Left ventricle myocardium superior (tissue), 1 donor: ENCODE results near the gene TSPAN5. TPM values are rescaled to one million over a fixed set of nuclear protein-coding genes. Genes with fewer than 3 reads are reported as not detected.
A peak's percentile ranks its signal among the peaks of the same experiment; 100 is the strongest.

ENCODE experiments used
- ATAC-seq: fragments of 200-7000 bp; cut with Tn5 transposase; one replicate; pipeline ENCODE4 v1.9.1; 2020; ENCODE audit warnings: mild to moderate bottlenecking, moderate library complexity
- DNase-seq: peaks from one replicate; pipeline ENCODE4 v3.0.0-alpha.2; 2020
- intact Hi-C: fragments of 100-400 bp; cut with micrococcal nuclease; formaldehyde crosslinking; loops from one replicate; pipeline ENCODE4 v1.11.0; 2022
- total RNA-seq: library from RNA; stranded (reverse); fragmentation: NEBNext Ultra II Directional; extraction: Animal tissue kit (Norgen Biotek cat#: 25700); gene quantifications from one replicate; pipeline ENCODE4 v1.2.1, GENCODE V29; 2021
- donor health status: DM: no; HTN: yes; CAD: no; lungs with severe emphysema.

Gene TSPAN5
- total RNA-seq, 1 donor from 2014 or later, result 3.7 TPM

- ATAC-seq (no peak), DNase-seq (no peak)
- intact Hi-C loops, result no loop called here
Measured at GRCh38 chr4:98625920-98626319, 32.5 kb downstream of the TSPAN5 start.

DNA sequence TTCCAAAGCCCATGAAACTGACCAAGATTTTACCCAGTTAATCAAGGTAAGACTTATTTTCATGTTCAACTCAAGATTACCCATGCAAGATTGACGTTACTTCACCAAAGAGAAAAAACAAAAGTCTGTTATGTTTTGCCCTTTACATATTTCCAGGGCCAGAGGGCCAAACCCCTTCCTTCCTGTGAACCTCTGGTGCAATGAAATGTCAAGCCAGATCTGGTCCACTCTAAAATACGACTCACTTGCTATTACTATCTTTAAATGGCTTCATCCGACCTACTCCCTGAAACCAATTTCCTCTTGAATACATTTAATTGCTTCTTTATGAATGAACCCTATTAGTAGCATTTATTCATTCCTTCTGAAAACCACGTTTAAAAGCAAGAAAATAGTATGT, 33.0 kb downstream of the TSPAN5 start:
- intact Hi-C loops, result no loop called here
- ATAC-seq (no peak), DNase-seq (no peak)

- intact Hi-C loops, result no loop called here
- no peak for DNase-seq
- no peak for ATAC-seq
Measured at GRCh38 chr4:98624642-98625041, 33.8 kb downstream of the TSPAN5 start.

DNA sequence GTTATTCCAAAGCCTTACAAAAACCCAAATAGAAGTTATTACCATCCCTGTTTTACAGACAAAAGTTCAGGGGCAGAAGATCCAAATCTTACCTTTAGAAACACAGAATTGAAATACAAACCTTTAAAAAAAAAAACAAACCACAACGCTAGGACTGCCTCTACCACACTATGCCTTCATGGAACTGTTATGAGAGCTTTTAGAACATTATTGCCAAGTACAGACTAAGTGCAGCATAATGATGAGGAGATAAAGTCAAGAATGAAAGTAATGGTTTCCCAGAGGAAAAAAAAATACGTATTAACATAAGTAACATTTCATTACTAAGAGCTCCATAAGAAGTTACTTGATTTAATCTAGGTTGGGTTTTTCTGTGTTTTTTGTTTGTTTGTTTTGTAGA, 34.3 kb downstream of the TSPAN5 start:
- DNase-seq (no peak), ATAC-seq (no peak)
- intact Hi-C loops, result no loop called here

GRCh38 chr4:98623126-98623802, 35.1 kb downstream of the TSPAN5 start:
- ATAC-seq (no peak), DNase-seq (no peak)
- intact Hi-C loops, result no loop called here

GRCh38 chr4:98620087-98620784, 38.2 kb downstream of the TSPAN5 start:
- DNase-seq, result no peak
- intact Hi-C loops, result no loop called here
- ATAC-seq, result no peak

DNA sequence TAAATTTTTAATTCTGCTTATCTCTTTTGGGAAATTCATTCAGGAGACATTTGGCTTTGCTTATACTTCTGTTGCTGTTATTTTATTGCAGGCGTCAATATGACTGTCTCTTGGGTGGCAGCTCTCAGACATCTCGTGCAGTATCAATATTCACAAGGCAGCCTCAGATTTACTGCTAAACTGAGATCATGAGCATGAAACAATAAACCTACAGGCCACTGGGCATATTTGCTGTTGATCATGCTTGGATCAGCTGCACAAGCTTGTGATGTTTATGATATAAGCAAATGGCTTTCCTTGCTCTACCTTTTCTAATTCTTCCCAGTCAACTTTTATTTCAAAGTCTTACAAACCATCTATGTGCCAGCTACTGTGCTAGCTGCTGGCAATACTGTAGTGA, 39.2 kb downstream of the TSPAN5 start:
- intact Hi-C loops, result no loop called here
- DNase-seq, result no peak
- no peak for ATAC-seq

DNA sequence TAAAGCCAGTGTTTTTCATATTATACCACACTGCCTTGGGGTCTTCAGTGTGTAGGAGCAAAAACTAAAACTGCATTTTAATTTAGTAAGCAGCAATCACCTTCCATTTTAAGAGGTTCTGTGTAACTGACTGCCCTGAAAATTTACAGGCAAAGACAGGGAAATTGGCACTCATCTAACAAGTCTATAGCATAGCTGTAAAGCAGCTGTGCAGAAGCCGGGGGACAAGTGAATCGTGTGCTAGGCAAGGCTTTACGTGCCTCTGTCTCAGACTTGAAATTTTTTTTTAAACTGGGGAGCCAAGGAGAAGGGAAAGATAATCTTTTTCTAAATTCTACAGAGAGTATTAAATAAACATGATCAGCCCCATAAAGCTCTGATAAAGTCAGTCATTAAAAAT, 39.7 kb downstream of the TSPAN5 start:
- ATAC-seq, result no peak
- intact Hi-C loops, result no loop called here
- no peak for DNase-seq

- no peak for DNase-seq
- intact Hi-C loops, result no loop called here
- ATAC-seq, result peak; percentile 42
Measured at GRCh38 chr4:98617358-98618047, 40.9 kb downstream of the TSPAN5 start.

DNA sequence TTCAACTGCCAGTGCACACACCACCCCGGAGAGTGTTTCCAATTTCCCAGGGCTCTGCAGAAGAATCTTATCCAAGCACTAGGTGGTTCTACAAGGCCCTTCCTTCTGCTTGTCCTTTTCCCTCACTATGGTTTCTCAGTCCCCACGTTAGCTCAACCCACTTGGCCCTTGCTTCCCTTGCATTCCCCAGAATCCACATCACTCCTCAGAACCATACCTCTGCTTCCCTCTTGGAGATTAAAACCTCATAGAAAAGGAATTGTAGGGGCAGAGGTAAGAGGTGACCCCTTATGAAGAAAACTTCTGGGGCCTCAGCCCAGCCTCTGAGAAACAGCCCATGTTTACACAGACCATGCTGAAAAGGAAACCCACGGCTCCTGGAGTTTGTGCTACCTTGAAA, 42.4 kb downstream of the TSPAN5 start:
- no peak for ATAC-seq
- intact Hi-C loops, result no loop called here
- DNase-seq, result no peak

GRCh38 chr4:98614662-98615061, 43.7 kb downstream of the TSPAN5 start:
- intact Hi-C loops, result no loop called here
- no peak for DNase-seq
- ATAC-seq, result no peak

- intact Hi-C loops, result no loop called here
- DNase-seq (no peak), ATAC-seq (no peak)
Measured at GRCh38 chr4:98614094-98614493, 44.3 kb downstream of the TSPAN5 start.

GRCh38 chr4:98613453-98614075, 44.8 kb downstream of the TSPAN5 start:
- intact Hi-C loops, result no loop called here
- DNase-seq (no peak), ATAC-seq (no peak)

DNA sequence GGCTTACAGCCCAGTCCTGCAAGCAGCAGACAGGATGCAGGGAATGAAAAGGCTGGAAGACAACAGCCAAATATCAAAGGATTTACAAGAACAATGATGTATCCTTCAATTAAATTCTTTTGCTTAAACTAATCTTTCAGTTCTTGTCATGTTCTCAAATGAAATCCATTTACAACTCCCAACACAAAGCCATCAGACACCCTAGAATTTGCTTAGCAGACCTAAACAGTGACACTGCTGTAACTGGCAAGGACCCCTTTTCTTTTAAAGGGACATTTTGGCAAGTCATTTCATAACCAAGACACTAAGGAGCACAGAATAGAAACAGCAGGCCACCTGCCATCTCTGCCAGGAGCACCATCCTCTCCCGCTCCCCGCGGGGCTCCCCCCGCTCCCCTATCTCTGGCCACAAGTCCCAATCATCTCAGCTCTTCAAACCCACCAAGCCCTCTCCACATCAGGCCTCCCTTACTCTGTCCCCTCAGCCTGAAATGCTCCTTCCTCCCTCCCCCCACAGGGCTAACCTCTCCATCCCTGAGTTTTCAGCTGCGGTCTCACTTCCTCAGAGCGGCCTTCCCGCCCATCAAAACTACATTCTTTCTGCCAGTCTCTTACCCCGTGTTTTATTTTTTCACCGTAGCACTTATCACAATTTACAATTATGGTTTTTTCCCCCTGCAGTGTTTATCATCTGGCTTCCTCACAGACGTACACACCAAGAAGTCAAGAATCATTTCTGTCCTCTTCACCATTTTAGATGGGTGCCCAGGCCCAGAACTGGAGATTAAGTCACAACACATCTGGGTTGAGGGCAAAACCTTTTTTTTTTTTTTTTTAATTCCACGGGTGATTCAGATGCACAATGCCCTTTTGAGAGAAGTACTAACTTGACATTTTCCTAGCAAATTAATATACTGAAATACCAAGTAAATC, 45.8 kb downstream of the TSPAN5 start:
- no peak for ATAC-seq
- intact Hi-C loops, result no loop called here

DNA sequence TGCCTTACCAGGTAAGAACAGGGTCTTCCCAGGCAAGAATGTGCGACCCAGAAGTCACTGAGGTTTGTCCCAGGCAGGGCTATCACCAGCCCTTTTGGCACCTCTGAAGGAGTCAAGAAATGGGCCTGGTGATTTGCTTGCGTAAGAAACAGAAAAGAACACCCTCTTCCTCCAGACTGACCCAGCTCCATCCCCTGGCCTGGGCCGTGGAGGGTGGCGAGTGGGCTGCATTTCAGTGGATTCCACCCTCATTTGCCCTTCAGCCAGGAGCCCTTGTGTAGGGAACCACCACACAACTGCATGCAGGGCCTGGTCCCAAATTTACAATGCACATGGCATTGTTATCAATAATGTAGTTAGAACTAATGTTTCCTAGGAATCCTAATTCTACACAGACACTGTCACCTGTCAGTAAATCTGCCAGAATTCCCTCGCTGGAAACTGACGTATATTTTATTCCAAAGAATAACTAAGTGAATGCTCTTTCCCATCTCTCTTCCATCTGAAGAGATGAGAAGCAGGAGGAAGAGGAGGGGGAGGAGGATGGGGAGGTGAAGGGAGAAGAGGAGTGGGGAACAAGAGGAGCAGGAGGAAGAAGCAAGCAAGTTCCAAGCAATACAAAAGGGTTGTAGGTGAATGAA, 46.6 kb downstream of the TSPAN5 start:
- no peak for DNase-seq
- no peak for ATAC-seq
- intact Hi-C loops, result no loop called here

More for the DNA sequence above, 45.8 kb downstream of the TSPAN5 start:
- DNase-seq, result no peak

DNA sequence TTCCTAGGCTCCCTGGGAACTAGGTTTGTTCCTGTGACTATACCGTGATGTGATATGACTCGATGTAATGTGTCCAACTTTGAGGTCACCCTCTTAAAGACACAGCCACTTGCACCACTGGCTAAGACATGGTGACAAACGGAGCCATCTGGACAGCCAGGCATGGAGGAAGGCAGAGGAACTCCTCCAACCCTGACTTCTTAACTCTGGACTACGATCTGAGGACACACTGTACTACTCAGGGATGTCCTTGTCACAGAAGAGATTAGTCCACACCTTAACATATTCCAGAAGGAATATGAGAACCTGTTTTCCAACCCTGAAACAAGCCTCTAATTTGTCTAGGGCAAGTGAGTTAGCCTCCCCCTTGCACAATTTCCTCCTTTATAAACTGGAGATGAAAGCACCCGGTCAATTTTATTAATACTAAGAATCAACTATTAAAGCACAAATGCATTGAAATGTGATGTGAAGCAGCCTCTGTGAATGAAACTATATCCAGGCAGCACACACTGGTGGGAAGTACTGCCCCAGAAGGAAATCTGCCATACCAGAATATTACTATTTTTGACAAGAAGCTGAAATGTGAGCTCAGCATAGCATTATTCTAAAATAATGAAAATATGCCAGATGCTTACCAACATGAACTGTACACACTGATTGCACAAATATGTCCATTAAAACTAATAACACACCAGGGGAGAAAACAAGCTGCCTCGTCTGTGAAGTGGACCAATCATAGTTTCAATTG, 47.3 kb downstream of the TSPAN5 start:
- DNase-seq (no peak), ATAC-seq (no peak)
- intact Hi-C loops, result no loop called here

GRCh38 chr4:98610431-98610830, 48.0 kb downstream of the TSPAN5 start:
- ATAC-seq, result no peak
- intact Hi-C loops, result no loop called here

DNA sequence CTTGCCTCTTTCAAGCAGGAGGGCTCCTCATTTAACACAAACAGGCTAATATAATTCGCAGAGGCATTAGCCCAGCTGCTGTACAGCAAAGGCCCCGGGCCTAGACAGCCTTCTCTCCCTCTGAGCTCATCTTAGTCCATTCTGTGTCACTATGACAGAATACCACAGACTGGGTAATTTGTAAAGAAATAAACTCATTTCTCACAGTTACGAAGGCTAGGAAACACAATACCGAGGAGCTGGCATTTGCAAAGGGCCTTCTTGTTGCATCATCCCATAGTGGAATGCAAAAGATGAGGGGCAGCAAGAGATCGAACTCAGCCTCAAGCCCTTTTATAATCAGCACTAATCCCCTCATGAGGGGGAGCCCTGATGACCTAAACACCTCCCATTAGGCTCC, 48.5 kb downstream of the TSPAN5 start:
- intact Hi-C loops, result no loop called here
- ATAC-seq (no peak), DNase-seq (no peak)

More at GRCh38 chr4:98610431-98610830, 48.0 kb downstream of the TSPAN5 start:
- no peak for DNase-seq
